Fibroblast of skin of abdomen (primary cell): Measurements from ENCODE around the gene GNA12.
A peak's percentile ranks its signal among the peaks of the same experiment; 100 is the strongest.
"Not testable (repeated sequence)": the region's sequence is repeated elsewhere in the genome, so short reads cannot be mapped to it uniquely, and the experiment has no call there.

Experiments used
- DNase-seq: peaks from one replicate; pipeline ENCODE4 v3.0.0-alpha.2; 2013

The GNA12 gene

DNA sequence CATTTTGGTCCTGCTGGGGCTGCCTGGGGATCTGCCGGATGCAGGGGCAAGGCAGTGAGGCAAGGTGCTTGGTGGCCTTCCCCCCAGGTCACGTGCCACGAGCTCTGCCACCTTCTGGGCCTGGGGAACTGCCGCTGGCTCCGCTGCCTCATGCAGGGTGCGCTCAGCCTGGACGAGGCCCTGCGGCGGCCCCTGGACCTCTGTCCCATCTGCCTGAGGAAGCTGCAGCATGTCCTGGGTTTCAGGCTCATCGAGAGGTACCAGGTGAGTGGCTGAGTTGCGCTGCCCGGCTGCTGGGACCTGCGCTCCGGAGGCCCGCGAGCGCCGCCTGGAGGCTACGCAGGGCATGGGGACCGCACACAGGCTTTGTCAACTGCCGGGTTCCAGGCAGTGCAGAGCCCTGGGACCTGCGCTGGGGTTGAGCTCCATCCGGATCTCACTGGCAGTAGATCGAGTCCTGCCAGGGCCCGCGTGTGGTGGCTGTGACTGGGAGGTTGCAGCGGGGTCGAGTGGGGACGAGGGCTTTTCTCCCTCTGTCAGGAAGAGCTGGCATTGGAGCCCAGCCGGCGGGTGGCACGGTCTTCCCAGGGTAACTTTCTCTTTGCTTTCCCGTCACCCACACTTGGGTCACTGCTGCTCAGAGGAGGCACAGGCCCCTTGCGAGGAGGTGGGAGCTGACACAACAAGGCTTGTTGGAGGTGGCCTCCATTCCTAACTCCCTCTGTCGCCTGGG, 134.4 kb downstream of the GNA12 start:
- peak; percentile 27 for DNase-seq

DNA sequence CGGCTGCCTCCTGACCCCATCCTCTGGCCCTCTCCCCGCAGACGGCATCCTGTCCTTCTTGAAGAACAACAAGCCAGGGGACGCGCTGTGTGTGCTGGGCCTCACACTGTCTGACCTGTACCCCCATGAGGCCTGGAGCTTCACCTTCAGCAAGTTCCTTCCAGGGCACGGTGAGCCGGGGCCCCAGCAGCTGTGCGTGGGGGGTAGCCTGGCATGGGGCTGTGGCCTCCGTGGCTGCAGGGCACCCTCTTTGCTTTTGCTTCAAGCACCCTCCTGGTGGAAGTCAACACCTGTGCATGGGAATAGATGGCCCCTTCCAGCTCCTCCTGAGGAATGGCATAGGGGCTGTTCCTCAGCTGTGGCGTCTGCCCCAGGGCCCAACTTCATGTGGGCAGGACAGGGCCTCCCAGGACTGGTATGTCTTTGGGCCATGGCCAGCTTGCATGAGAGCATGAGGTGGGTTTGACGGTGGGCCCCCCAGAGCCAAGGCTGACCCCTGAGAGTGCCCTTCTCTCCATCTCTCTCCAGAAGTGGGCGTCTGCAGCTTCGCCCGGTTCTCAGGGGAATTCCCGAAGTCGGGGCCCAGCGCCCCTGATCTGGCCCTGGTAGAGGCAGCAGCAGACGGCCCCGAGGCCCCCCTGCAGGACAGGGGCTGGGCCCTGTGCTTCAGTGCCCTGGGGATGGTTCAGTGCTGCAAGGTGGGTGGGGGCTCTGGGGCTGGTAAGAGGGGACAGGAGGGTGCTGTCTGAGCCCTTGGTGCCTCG, 135.4 kb downstream of the GNA12 start:
- DNase-seq, result no peak

- DNase-seq, result no peak
These were observed 136.1 kb downstream of the GNA12 start for GRCh38 chr7:2708041-2708440.

GRCh38 chr7:2707481-2707880, 136.6 kb downstream of the GNA12 start:
- no peak for DNase-seq

GRCh38 chr7:2706685-2707126, 137.4 kb downstream of the GNA12 start:
- DNase-seq, result no peak

GRCh38 chr7:2705371-2706096, 138.6 kb downstream of the GNA12 start:
- DNase-seq, result no peak

GRCh38 chr7:2702594-2702957, 141.5 kb downstream of the GNA12 start:
- no peak for DNase-seq

DNA sequence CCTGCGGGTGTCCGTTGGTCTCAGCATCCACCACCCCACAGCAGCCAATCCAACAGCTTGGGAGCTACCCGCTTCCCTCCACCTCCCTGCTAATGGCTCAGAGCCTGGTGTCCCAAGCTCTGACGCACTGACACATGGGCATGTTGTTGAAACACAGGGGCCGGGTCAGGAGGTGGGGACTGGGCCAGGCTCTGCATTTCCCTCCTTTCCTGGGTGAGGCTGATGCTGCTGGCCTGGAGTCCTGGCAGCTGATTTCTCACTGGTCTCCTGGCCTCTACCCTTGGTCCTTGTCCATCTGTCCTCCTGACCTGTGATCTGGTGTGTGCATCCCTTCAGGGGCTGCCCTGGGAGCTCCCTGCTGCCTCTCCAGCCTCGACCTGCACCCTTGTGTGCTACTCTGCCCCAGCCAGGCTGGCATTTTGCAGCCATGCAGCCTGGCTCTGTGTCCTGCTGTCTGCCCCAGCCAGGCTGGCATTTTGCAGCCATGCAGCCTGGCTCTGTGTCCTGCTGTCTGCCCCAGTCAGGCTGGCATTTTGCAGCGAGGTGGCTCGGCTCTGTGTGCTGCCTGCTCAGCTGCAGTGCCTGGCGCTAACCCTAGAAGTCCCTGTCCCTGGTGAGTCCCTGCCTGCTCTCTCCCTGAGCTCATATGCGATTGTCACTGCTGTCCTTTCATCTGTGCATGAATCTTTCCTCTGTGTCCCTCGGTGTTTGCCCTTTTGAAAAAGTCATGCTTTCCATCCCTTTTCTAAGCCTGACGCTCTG, 142.1 kb downstream of the GNA12 start:
- no peak for DNase-seq

DNA sequence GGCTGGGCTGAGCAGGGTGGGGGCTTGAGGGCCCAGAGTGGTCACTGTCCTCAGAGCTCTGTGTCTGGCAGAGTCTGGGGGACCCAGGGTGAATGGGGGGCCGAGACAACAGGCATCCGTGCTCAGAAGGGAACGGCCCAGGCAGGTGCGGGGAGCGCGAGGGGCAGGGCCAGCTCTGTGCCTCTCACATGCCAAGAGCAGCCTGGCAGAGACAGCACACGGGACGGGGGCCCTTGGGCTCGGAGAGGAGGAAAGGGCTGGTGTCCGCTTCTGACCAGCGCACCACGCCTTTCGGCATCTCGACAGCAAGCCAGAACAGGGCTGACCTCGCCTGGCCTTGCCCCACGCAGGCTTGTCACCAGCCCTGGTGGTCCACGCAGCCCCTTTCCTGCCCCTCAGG, 142.7 kb downstream of the GNA12 start:
- DNase-seq, result no peak

GRCh38 chr7:2700141-2700850, 143.8 kb downstream of the GNA12 start:
- no peak for DNase-seq

DNA sequence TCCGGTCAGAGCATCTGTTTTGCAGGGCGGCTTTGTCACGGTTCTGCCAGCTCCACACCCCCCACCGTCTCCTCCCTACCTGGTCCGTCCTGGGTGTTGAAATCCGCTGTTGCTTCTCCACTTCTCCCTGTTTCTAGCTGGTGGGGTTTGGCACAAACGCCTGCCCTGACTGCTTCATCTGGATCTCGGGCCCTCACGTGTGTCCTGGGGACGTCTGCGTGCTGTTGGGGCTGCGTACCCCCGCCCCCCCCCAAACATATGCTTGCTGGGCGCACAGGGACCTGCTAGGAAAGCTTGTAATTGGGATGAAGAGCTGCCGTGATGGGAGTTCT, 144.9 kb downstream of the GNA12 start:
- no peak for DNase-seq

GRCh38 chr7:2698581-2699288, 145.4 kb downstream of the GNA12 start:
- no peak for DNase-seq

DNA sequence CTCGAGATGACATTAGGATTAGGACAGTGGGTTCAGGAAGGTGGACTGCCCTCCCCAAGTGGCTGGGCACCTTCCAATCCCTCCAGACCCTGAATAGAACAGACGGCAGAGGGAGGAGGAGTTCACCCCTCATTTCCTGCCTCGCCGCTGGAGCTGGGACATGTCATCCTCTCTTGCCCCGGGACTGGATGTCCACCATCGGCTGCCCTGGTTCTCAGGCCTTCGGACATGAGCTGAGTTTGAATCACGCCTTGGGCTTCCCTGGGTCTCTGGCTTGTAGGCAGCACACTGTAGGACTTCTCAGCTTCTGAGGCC, 150.0 kb downstream of the GNA12 start:
- not testable (repeated sequence) for DNase-seq

GRCh38 chr7:2693420-2694121, 150.5 kb downstream of the GNA12 start:
- DNase-seq, result not testable (repeated sequence)

- no peak for DNase-seq
These were observed 151.6 kb downstream of the GNA12 start for GRCh38 chr7:2692543-2692942.

- not testable (repeated sequence) for DNase-seq
These were observed 152.1 kb downstream of the GNA12 start for GRCh38 chr7:2691932-2692439.

GRCh38 chr7:2691011-2691707, 152.9 kb downstream of the GNA12 start:
- no peak for DNase-seq

DNA sequence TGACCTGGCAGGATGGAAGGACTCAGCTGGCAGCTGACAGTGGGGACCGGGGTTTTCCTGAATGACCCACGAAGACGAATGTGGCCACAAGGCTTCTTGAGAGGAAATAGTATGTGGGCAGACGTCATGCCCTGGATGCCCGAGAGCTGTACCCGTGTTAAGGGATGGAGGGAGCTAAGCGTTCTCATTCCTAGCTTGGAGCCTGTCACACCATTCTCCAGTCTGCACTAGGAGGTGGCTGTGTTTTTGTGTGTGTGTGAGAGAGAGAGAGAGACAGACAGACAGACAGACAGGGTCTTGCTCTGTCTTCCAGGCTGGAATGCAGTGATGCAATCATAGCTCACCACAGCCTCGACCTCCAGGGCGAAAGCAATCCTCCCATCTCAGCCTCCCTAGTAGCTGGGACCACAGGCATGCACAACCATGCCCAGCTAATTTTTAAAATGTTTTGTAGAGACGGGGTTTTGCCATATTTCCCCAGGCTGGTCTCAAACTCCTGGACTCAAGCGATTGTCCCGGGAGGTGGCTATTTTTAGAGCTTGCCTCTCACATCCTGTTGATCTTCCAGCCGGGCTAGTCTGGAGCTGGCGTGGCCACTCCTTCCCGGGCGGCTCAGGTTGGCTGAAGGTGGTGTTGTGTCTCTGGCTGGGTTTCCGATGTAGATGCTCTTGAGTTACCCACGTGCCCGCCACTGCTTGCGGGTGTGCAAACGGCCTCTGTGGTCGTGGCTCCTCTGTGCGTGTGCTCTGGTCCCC, 154.0 kb downstream of the GNA12 start:
- peak; percentile 54 for DNase-seq

DNA sequence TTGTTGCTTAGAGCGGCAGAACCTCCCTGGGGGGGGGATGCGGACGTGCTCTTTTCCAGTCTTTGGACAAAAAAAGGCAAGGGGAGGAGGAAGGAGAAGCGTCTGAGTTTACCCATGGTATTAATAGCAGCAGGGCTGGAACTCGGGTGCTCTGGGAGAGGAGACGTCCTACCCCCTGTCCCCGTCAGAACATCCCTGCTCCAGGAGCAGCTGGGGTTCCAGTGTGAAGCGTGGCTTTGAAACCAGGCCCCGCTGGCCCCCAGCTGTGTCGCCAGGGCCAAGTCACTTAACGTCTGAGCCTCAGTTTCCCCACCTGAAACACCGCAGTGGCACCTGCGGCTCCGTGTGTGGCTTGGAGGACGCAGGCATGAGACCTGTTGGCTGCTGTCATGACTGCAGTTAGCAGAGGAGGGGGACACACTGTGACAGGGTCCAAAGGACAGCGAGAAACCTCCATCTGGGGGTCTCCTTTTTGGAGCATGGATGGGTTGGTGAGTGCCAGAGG, 154.7 kb downstream of the GNA12 start:
- DNase-seq, result no peak
